Measurements from ENCODE around the gene CCDC172. TPM values are rescaled to one million over a fixed set of nuclear protein-coding genes. Genes with fewer than 3 reads are reported as not detected.

Gene CCDC172
- total and polyA plus RNA-seq, 2 donors (not counting 1 experiment from before 2014, with no cell fraction given): not detected

GRCh38 chr10:116353817-116354216, 29.6 kb downstream of the CCDC172 start:
- TF ChIP-seq CTCF (IDR thresholded peaks at IDR 0.05) (no peak), EZH2 (IDR thresholded peaks at IDR 0.05; ENCODE audit: borderline replicate concordance, insufficient read depth, low read depth, low read length, poor library complexity, severe bottlenecking) (no peak)

GRCh38 chr10:116355341-116355740, 31.1 kb downstream of the CCDC172 start:
- no peaks in the 10 kb centered on the region for H3K27me3 ChIP-seq (replicated peaks in 1 of 4; ENCODE audit: control extremely low read depth in 1 of 4, control insufficient read depth in 3 of 4, insufficient read depth in 4 of 4, low read length in 3 of 4)
- H3K79me2 ChIP-seq (ENCODE audit: control insufficient read depth, insufficient read depth, low read length): no peaks in the 10 kb centered on the region
- no peak overlapping the region for H3K4me3 ChIP-seq (ENCODE audit: control extremely low read depth in 1 of 5, extremely low read depth in 1 of 5, insufficient read depth in 1 of 5, low read depth in 2 of 5, low read length in 4 of 5)
- no peaks in the 10 kb centered on the region for H3K27me3 Mint-ChIP-seq
- intact Hi-C loops (cut with micrococcal nuclease): no loop called here
- no peak overlapping the region for H3K27ac Mint-ChIP-seq
- CTCF ChIA-PET: no interaction called here
- no peaks in the 10 kb centered on the region for H3K4me1 Mint-ChIP-seq
- no peak overlapping the region for H3K4me2 ChIP-seq (replicated peaks; ENCODE audit: low read depth, low read length, poor library complexity, severe bottlenecking)
- H3K4me1 ChIP-seq (ENCODE audit: control insufficient read depth in 2 of 2, insufficient read depth in 2 of 2, low read length in 2 of 2): no peaks in the 10 kb centered on the region
- H3K4me3 Mint-ChIP-seq: no peak overlapping the region
- no peaks in the 10 kb centered on the region for H4K20me1 ChIP-seq (ENCODE audit: control insufficient read depth, insufficient read depth, low read length, poor library complexity, severe bottlenecking)
- no peak for DNase-seq
- H3K9me3 ChIP-seq (ENCODE audit: control extremely low read depth in 1 of 3, control insufficient read depth in 2 of 3, insufficient read depth in 1 of 3, low read length in 2 of 3): no peaks in the 10 kb centered on the region
- peaks cover 9% of the 10 kb centered on the region for H3K9me3 Mint-ChIP-seq (ENCODE audit: insufficient read depth)
- TF ChIP-seq CTCF (IDR thresholded peaks at IDR 0.05) (no peak), EZH2 (IDR thresholded peaks at IDR 0.05; ENCODE audit: borderline replicate concordance, insufficient read depth, low read depth, low read length, poor library complexity, severe bottlenecking) (no peak)
- H3K9ac ChIP-seq (ENCODE audit: low read length): no peak overlapping the region
- WGBS (ENCODE audit: insufficient coverage): no CpG with 5 or more reads among the region's 2 CpGs
- POLR2A ChIA-PET: no interaction called here
- H3K27ac ChIP-seq (ENCODE audit: low read length in 2 of 2): no peak overlapping the region
- no peaks in the 10 kb centered on the region for H3K36me3 ChIP-seq (replicated peaks in 1 of 2; ENCODE audit: control extremely low read depth in 1 of 2, control insufficient read depth in 1 of 2, extremely low read depth in 1 of 2, insufficient read depth in 2 of 2, low read length in 1 of 2)
- ATAC-seq (ENCODE audit: low read depth): no peak
- H2AFZ ChIP-seq (ENCODE audit: insufficient read depth, low read depth, low read length, poor library complexity, severe bottlenecking): no peak overlapping the region

More at GRCh38 chr10:116353817-116354216, 29.6 kb downstream of the CCDC172 start:
- Histone ChIP-seq H4K20me1 (ENCODE audit: control insufficient read depth, insufficient read depth, low read length, poor library complexity, severe bottlenecking) (no peaks in the 10 kb centered on the region), H3K27me3 (replicated peaks in 1 of 4; ENCODE audit: control extremely low read depth in 1 of 4, control insufficient read depth in 3 of 4, insufficient read depth in 4 of 4, low read length in 3 of 4) (no peaks in the 10 kb centered on the region), H3K4me1 (ENCODE audit: control insufficient read depth in 2 of 2, insufficient read depth in 2 of 2, low read length in 2 of 2) (no peaks in the 10 kb centered on the region), H3K27ac (ENCODE audit: low read length in 2 of 2) (no peak overlapping the region), H2AFZ (ENCODE audit: insufficient read depth, low read depth, low read length, poor library complexity, severe bottlenecking) (no peak overlapping the region), H3K36me3 (replicated peaks in 1 of 2; ENCODE audit: control extremely low read depth in 1 of 2, control insufficient read depth in 1 of 2, extremely low read depth in 1 of 2, insufficient read depth in 2 of 2, low read length in 1 of 2) (no peaks in the 10 kb centered on the region), H3K79me2 (ENCODE audit: control insufficient read depth, insufficient read depth, low read length) (no peaks in the 10 kb centered on the region), H3K9me3 (ENCODE audit: control extremely low read depth in 1 of 3, control insufficient read depth in 2 of 3, insufficient read depth in 1 of 3, low read length in 2 of 3) (no peaks in the 10 kb centered on the region), H3K9ac (ENCODE audit: low read length) (no peak overlapping the region), H3K4me2 (replicated peaks; ENCODE audit: low read depth, low read length, poor library complexity, severe bottlenecking) (no peak overlapping the region), H3K4me3 (ENCODE audit: control extremely low read depth in 1 of 5, extremely low read depth in 1 of 5, insufficient read depth in 1 of 5, low read depth in 2 of 5, low read length in 4 of 5) (no peak overlapping the region)
- DNase-seq (no peak), ATAC-seq (ENCODE audit: low read depth) (no peak)
- intact Hi-C loops (cut with micrococcal nuclease): no loop called here
- POLR2A ChIA-PET: no interaction called here
- H3K27me3 Mint-ChIP-seq: no peaks in the 10 kb centered on the region
- no peak overlapping the region for H3K27ac Mint-ChIP-seq
- H3K4me3 Mint-ChIP-seq: no peak overlapping the region
- peaks cover 9% of the 10 kb centered on the region for H3K9me3 Mint-ChIP-seq (ENCODE audit: insufficient read depth)
- CTCF ChIA-PET: no interaction called here
- WGBS (ENCODE audit: insufficient coverage): no CpG with 5 or more reads among the region's 4 CpGs
- no peaks in the 10 kb centered on the region for H3K4me1 Mint-ChIP-seq
